ENCODE measurements around the gene ARL6IP4. TPM values are rescaled to one million over a fixed set of nuclear protein-coding genes. Genes with fewer than 3 reads are reported as not detected.

Gene ARL6IP4
- polyA plus RNA-seq, 6 donors from 2014 or later: 132 to 202 (median 187) TPM

DNA sequence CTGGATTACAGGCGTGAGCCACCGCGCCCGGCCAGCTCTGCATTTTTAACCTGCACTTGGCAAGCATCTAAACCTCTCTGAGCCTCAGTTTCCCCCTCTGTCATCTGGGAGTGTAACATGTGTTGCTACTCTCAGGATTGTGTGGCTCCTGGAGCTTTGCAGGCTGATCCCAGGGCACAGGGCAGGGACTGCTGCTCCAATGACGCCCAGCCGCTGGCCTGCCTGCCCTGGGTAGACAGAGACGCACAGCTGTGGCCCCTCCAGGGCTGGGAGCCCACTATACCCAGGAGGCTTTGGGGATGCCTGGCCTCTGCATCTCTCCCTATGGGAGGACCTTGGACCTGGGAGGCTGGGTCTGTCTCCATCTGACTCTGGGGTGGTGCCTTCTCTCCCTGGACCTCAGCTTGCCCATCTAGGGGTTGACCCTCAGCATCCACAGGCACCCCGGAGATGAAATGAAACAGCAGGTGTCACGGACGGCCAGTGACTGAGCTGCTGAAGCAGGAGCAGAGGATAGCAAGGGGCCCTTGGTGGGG, 13.7 kb downstream of the ARL6IP4 start:
- H3K27ac Mint-ChIP-seq: peak overlapping the region in 1 of 6 donors; percentile 76
- DNase-seq (no peak), ATAC-seq (ENCODE audit: low read depth in 2 of 2) (no peak)
- H3K36me3 Mint-ChIP-seq: no peaks in the 10 kb centered on the region
- H3K9me3 Mint-ChIP-seq: no peaks in the 10 kb centered on the region
- no peaks in the 10 kb centered on the region for H3K4me1 Mint-ChIP-seq
- no peaks in the 10 kb centered on the region for H3K27me3 Mint-ChIP-seq
- H3K4me3 Mint-ChIP-seq: no peak overlapping the region

DNA sequence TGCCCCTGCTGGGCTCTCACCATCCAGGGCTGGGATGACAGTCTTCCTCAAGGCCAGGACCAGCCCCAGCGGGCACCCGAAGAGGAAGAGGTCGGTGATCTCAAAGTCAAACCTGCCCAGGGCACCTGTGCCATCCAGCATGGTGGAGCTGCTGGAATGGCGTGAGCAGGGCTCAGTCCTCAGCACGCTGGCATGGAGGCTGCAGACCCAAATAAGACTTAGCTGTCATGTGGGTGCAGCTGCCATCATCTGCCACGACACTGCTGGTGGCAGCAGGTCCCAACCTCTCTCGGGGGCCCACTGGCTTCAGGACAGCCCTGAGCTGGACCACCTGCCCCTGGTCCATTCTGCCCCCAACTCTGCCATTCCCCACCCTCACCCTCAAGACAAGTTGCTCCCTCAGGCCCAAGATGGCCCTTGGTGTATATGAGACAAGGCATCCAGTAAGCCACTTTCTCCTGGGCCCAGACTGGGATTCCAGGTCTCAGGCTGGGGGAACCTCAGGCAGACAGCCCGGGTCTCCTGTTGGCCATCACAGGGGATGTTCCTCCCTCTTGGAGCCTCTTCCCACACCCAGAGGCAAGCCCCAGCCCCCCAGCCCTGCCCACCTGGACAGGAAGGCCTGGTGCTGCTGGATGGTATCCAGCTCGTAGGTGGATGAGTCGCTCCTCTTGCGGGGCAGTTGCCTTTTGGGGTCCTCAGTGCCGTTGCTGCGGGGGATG, 14.5 kb downstream of the ARL6IP4 start:
- Mint-ChIP-seq H3K4me1 (no peaks in the 10 kb centered on the region), H3K4me3 (no peak overlapping the region), H3K36me3 (no peaks in the 10 kb centered on the region), H3K27ac (no peak overlapping the region), H3K9me3 (no peaks in the 10 kb centered on the region), H3K27me3 (no peaks in the 10 kb centered on the region)
- DNase-seq: no peak
- ATAC-seq (ENCODE audit: low read depth in 2 of 2): no peak

GRCh38 chr12:122995503-122996187, 15.2 kb downstream of the ARL6IP4 start:
- H3K27ac Mint-ChIP-seq: peak overlapping the region in 1 of 6 donors; percentile 54
- no peaks in the 10 kb centered on the region for H3K36me3 Mint-ChIP-seq
- no peak for DNase-seq
- no peak overlapping the region for H3K4me3 Mint-ChIP-seq
- ATAC-seq (ENCODE audit: low read depth in 2 of 2): no peak
- no peaks in the 10 kb centered on the region for H3K4me1 Mint-ChIP-seq
- H3K27me3 Mint-ChIP-seq: no peaks in the 10 kb centered on the region
- H3K9me3 Mint-ChIP-seq: no peaks in the 10 kb centered on the region

DNA sequence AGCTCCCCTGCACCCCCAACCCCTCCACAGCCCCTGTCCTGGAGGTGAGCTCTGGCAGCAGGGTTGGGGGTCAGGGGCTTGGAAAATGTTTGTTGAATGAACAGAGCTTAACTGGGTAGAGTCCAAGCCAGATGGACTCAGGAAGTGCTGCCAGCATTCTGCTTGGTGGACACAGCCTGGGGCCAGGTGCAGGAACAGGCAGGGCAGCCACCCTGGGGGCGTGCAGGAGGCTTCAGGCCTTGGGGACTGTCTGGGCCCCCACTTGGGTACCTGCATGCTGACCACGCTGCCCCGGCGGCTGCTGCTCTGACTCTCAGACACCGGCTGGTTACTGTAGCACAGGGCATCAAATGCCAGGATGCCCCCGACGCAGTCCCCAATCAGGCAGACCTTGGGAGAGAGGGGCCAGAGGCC, 15.7 kb downstream of the ARL6IP4 start:
- Mint-ChIP-seq H3K27me3 (no peaks in the 10 kb centered on the region), H3K36me3 (no peaks in the 10 kb centered on the region), H3K4me1 (no peaks in the 10 kb centered on the region), H3K4me3 (no peak overlapping the region), H3K27ac (no peak overlapping the region), H3K9me3 (no peaks in the 10 kb centered on the region)
- ATAC-seq (ENCODE audit: low read depth in 2 of 2) (no peak), DNase-seq (no peak)

GRCh38 chr12:122996621-122997342, 16.3 kb downstream of the ARL6IP4 start:
- H3K27me3 Mint-ChIP-seq: no peaks in the 10 kb centered on the region
- no peak overlapping the region for H3K27ac Mint-ChIP-seq
- no peak overlapping the region for H3K4me3 Mint-ChIP-seq
- DNase-seq: no peak
- H3K4me1 Mint-ChIP-seq: no peaks in the 10 kb centered on the region
- no peaks in the 10 kb centered on the region for H3K36me3 Mint-ChIP-seq
- no peak for ATAC-seq (ENCODE audit: low read depth in 2 of 2)
- no peaks in the 10 kb centered on the region for H3K9me3 Mint-ChIP-seq

DNA sequence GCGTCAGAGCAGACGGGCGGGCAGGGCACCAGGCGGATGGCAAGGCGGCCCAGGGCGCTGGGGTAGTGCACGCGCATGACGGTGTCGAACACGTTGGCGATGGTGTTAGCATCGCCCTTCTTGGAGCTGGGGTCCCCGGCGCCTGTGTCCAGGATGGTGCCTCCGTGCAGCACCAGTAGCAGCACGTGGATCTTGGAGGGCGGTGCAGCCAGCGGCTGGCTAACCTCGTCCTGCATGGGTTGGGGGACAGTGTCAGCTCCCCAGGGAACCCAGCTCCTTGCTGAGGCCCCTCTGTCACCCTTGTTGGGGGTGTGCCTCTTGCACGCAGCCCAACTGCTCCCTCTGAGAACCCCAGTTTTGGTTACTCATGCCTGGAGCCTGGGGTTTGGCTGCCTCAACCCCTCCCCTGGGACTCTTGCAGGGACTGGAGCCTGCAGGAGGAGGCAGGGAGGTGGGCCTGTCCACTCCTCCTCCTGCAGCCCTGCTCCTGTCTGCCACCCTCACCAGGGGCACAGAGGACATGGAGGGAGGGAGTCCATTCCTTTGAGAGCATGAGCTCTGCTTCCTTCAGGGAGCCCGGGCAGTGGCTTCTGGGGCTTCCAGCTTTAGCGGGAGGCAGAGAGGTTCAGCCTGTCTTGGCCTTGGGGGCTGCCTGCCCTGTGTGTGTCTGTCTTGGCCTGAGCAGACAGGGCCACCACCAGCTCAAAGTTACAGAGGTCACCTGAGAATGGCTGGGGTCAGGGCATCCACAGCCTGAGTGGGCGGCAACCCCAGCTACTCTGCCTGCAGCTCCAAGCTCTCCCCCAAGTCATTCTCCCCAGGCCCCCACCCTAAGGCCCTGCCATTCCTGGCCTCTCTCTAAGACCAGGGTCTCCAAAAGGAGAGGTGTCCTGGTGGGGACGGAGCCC, 17.1 kb downstream of the ARL6IP4 start:
- H3K27ac Mint-ChIP-seq: no peak overlapping the region
- no peaks in the 10 kb centered on the region for H3K9me3 Mint-ChIP-seq
- H3K4me1 Mint-ChIP-seq: no peaks in the 10 kb centered on the region
- H3K4me3 Mint-ChIP-seq: no peak overlapping the region
- no peaks in the 10 kb centered on the region for H3K36me3 Mint-ChIP-seq
- ATAC-seq (ENCODE audit: low read depth in 2 of 2) (no peak), DNase-seq (no peak)
- no peaks in the 10 kb centered on the region for H3K27me3 Mint-ChIP-seq

- H3K36me3 Mint-ChIP-seq: no peaks in the 10 kb centered on the region
- ATAC-seq (ENCODE audit: low read depth in 2 of 2) (no peak), DNase-seq (no peak)
- H3K4me3 Mint-ChIP-seq: no peak overlapping the region
- H3K27ac Mint-ChIP-seq: peak overlapping the region in 4 of 6 donors; percentile 10 to 88 (median 48)
- H3K9me3 Mint-ChIP-seq: no peaks in the 10 kb centered on the region
- no peaks in the 10 kb centered on the region for H3K4me1 Mint-ChIP-seq
- no peaks in the 10 kb centered on the region for H3K27me3 Mint-ChIP-seq
Measured at GRCh38 chr12:122998316-122998715, 17.8 kb downstream of the ARL6IP4 start.

- Mint-ChIP-seq H3K4me1 (no peaks in the 10 kb centered on the region), H3K27ac (peak overlapping the region in 3 of 6 donors; percentile 41 to 74 (median 68)), H3K9me3 (no peaks in the 10 kb centered on the region), H3K4me3 (no peak overlapping the region), H3K27me3 (no peaks in the 10 kb centered on the region), H3K36me3 (no peaks in the 10 kb centered on the region)
- DNase-seq (no peak), ATAC-seq (ENCODE audit: low read depth in 2 of 2) (no peak)
Measured at GRCh38 chr12:122999196-122999946, 18.9 kb downstream of the ARL6IP4 start.

DNA sequence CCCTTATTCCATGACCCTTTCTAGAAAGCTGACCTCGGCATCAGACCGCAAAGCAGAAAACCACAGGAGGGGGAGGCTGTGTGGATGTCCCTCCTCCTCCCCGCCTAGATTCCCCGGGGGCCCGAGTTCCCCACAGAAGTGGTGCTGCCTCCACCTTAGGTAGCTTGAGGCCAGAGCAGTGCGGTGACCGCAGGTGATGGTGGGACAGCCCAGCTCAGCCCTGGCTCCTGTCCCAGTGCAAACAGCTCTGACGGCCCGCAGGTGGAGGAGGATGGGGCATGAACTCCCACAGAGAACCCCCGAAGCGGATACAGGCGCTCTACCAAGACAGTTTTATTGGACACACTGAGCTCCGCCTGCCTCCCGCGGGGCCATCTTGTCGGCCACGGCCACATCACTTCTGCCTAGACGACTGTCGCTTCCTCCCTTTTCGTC, 19.5 kb downstream of the ARL6IP4 start:
- no peak overlapping the region for H3K27ac Mint-ChIP-seq
- no peak for ATAC-seq (ENCODE audit: low read depth in 2 of 2)
- H3K4me1 Mint-ChIP-seq: no peaks in the 10 kb centered on the region
- no peak for DNase-seq
- H3K36me3 Mint-ChIP-seq: no peaks in the 10 kb centered on the region
- H3K4me3 Mint-ChIP-seq: peak overlapping the region in 1 of 8 donors; percentile 5
- H3K9me3 Mint-ChIP-seq: no peaks in the 10 kb centered on the region
- no peaks in the 10 kb centered on the region for H3K27me3 Mint-ChIP-seq

DNA sequence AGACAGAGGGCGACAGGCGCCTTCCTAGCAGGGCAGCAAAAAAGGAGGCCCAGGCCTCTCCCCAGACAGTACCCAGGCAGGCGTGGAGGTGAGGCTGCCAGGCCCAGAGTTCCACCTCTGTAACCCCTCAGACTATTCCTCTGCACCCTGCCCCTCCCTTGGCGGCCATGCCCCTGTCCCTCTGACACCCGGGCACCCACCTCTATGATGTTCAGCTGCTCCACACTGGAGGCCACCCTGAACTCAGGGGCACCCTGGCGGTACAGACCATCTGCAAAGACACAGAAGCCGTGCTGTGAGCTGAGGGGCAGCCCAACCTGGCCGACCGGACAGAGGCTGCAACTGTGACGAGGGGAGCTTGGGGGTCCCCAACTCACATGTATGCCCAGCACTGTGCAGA, 20.1 kb downstream of the ARL6IP4 start:
- Mint-ChIP-seq H3K27me3 (no peaks in the 10 kb centered on the region), H3K9me3 (no peaks in the 10 kb centered on the region), H3K4me3 (no peak overlapping the region), H3K27ac (no peak overlapping the region), H3K36me3 (no peaks in the 10 kb centered on the region), H3K4me1 (no peaks in the 10 kb centered on the region)
- no peak for DNase-seq
- no peak for ATAC-seq (ENCODE audit: low read depth in 2 of 2)

DNA sequence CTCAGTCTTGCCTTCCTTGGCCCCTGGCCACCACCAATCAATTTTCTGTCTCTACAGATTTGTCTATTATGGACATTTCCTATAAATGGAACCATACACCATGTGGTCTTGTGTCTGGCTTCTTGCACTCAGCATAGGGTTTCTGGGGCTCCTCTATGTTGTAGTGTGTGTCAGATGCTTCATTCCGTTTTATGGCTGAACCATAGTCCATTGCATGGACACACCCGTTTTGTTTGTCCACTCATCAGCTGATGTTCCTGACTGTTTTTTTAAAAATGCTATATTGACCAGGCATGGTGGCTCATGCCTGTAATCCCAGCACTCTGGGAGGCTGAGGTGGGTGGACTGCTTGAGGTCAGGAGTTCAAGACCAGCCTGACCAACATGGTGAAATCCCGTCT, 21.0 kb downstream of the ARL6IP4 start:
- H3K27ac Mint-ChIP-seq: peak overlapping the region in 1 of 6 donors; percentile 45
- DNase-seq (no peak), ATAC-seq (ENCODE audit: low read depth in 2 of 2) (no peak)

DNA sequence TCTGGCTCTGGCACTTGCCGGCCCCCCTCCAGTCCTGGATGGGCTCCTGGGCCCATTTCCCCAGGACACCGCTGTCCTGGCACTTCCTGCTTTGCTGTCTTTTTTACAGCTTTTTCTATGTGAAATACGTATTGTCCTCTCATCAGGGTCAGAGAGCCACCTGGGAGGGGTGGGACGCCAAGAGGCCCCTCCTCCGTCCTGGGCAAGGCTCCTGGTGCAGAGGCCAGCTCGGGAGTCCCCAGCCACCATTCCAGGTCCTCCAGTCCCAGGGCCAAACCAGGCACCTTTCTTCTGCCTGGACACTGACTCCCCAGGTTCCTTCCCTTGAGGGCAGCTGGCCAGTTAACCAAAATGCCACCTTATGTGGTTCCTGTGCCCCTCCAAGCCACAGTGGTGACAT, 22.8 kb downstream of the ARL6IP4 start:
- Mint-ChIP-seq H3K4me3 (no peak overlapping the region), H3K9me3 (no peaks in the 10 kb centered on the region), H3K27me3 (no peaks in the 10 kb centered on the region), H3K4me1 (no peaks in the 10 kb centered on the region), H3K36me3 (no peaks in the 10 kb centered on the region), H3K27ac (peak overlapping the region in 3 of 6 donors; percentile 52 to 89 (median 81))
- no peak for ATAC-seq (ENCODE audit: low read depth in 2 of 2)
- no peak for DNase-seq

More for the DNA sequence above, 21.0 kb downstream of the ARL6IP4 start:
- Mint-ChIP-seq H3K36me3 (no peaks in the 10 kb centered on the region), H3K9me3 (no peaks in the 10 kb centered on the region), H3K4me1 (no peaks in the 10 kb centered on the region), H3K27me3 (no peaks in the 10 kb centered on the region), H3K4me3 (no peak overlapping the region)
